ENCODE data around the gene SOWAHC. TPM values are rescaled to one million over a fixed set of nuclear protein-coding genes. Genes with fewer than 3 reads are reported as not detected.
"Not testable (repeated sequence)": the region's sequence is repeated elsewhere in the genome, so short reads cannot be mapped to it uniquely, and the experiment has no call there.

The SOWAHC gene
- total RNA-seq, 2 donors from 2014 or later = 11.1 to 14.9 TPM

- no peak overlapping the region for H3K9ac ChIP-seq (ENCODE audit: extremely low read depth, low read length, poor library complexity, severe bottlenecking)
- Mint-ChIP-seq H3K4me3 (no peak overlapping the region), H3K27me3 (ENCODE audit: insufficient read depth) (no peaks in the 10 kb centered on the region), H3K9me3 (no peaks in the 10 kb centered on the region), H3K36me3 (ENCODE audit: low read depth) (no peaks in the 10 kb centered on the region), H3K27ac (no peak overlapping the region), H3K4me1 (no peaks in the 10 kb centered on the region)
- TF ChIP-seq CTCF (conservative IDR thresholded peaks at IDR 0.05) = no peak
- H3K9me3 ChIP-seq (ENCODE audit: control insufficient read depth, low read length) = no peaks in the 10 kb centered on the region
- 83 to 97% methylated on average over 1 of the region's 1 CpG for WGBS, 2 experiments (ENCODE audit: insufficient coverage in 1 of 2, insufficient read length in 1 of 2)
- H3K4me1 ChIP-seq (ENCODE audit: control insufficient read depth, insufficient read depth, low read length) = no peaks in the 10 kb centered on the region
- H3K36me3 ChIP-seq (ENCODE audit: control insufficient read depth, insufficient read depth, low read length) = no peaks in the 10 kb centered on the region
- no peak overlapping the region for H3K27ac ChIP-seq (ENCODE audit: low read depth, low read length)
- no peaks in the 10 kb centered on the region for H3K27me3 ChIP-seq (ENCODE audit: control insufficient read depth, insufficient read depth, low read length, poor library complexity, severe bottlenecking)
- no peak overlapping the region for H3K4me3 ChIP-seq (ENCODE audit: low read length)
- DNase-seq = no peak
Measured at GRCh38 chr2:109636317-109636716, 22.2 kb downstream of the SOWAHC start.

- no peaks in the 10 kb centered on the region for H3K36me3 Mint-ChIP-seq (ENCODE audit: low read depth)
- no peak for DNase-seq
- WGBS, 2 experiments (ENCODE audit: insufficient coverage in 1 of 2, insufficient read length in 1 of 2) = 95 to 100% methylated on average over 4 to 9 of the region's 9 CpGs
- no peaks in the 10 kb centered on the region for H3K4me1 Mint-ChIP-seq
- no peak for TF ChIP-seq CTCF (conservative IDR thresholded peaks at IDR 0.05)
- Histone ChIP-seq H3K27ac (ENCODE audit: low read depth, low read length) (no peak overlapping the region), H3K36me3 (ENCODE audit: control insufficient read depth, insufficient read depth, low read length) (no peaks in the 10 kb centered on the region), H3K4me1 (ENCODE audit: control insufficient read depth, insufficient read depth, low read length) (no peaks in the 10 kb centered on the region), H3K9me3 (ENCODE audit: control insufficient read depth, low read length) (no peaks in the 10 kb centered on the region), H3K27me3 (ENCODE audit: control insufficient read depth, insufficient read depth, low read length, poor library complexity, severe bottlenecking) (no peaks in the 10 kb centered on the region), H3K4me3 (ENCODE audit: low read length) (no peak overlapping the region), H3K9ac (ENCODE audit: extremely low read depth, low read length, poor library complexity, severe bottlenecking) (no peak overlapping the region)
- no peaks in the 10 kb centered on the region for H3K27me3 Mint-ChIP-seq (ENCODE audit: insufficient read depth)
- no peak overlapping the region for H3K27ac Mint-ChIP-seq
- no peaks in the 10 kb centered on the region for H3K9me3 Mint-ChIP-seq
- no peak overlapping the region for H3K4me3 Mint-ChIP-seq
Measured at GRCh38 chr2:109637749-109638570, 23.8 kb downstream of the SOWAHC start.

GRCh38 chr2:109638795-109639194, 24.6 kb downstream of the SOWAHC start:
- no peaks in the 10 kb centered on the region for H3K9me3 Mint-ChIP-seq
- no peaks in the 10 kb centered on the region for H3K4me1 ChIP-seq (ENCODE audit: control insufficient read depth, insufficient read depth, low read length)
- H3K36me3 Mint-ChIP-seq (ENCODE audit: low read depth) = no peaks in the 10 kb centered on the region
- DNase-seq = no peak
- H3K36me3 ChIP-seq (ENCODE audit: control insufficient read depth, insufficient read depth, low read length) = no peaks in the 10 kb centered on the region
- H3K4me1 Mint-ChIP-seq = peaks cover 2% of the 10 kb centered on the region
- no peaks in the 10 kb centered on the region for H3K27me3 ChIP-seq (ENCODE audit: control insufficient read depth, insufficient read depth, low read length, poor library complexity, severe bottlenecking)
- 96 to 100% methylated on average over 2 to 3 of the region's 3 CpGs for WGBS, 2 experiments (ENCODE audit: insufficient coverage in 1 of 2, insufficient read length in 1 of 2)
- no peak overlapping the region for H3K9ac ChIP-seq (ENCODE audit: extremely low read depth, low read length, poor library complexity, severe bottlenecking)
- no peaks in the 10 kb centered on the region for H3K9me3 ChIP-seq (ENCODE audit: control insufficient read depth, low read length)
- no peak overlapping the region for H3K4me3 Mint-ChIP-seq
- no peaks in the 10 kb centered on the region for H3K27me3 Mint-ChIP-seq (ENCODE audit: insufficient read depth)
- H3K4me3 ChIP-seq (ENCODE audit: low read length) = no peak overlapping the region
- TF ChIP-seq CTCF (conservative IDR thresholded peaks at IDR 0.05) = no peak
- H3K27ac Mint-ChIP-seq = no peak overlapping the region
- no peak overlapping the region for H3K27ac ChIP-seq (ENCODE audit: low read depth, low read length)

- peaks cover 12% of the 10 kb centered on the region for H3K4me1 Mint-ChIP-seq
- H3K27ac ChIP-seq (ENCODE audit: low read depth, low read length); H3K4me1 ChIP-seq (ENCODE audit: control insufficient read depth, insufficient read depth, low read length); H3K9me3 Mint-ChIP-seq; H3K36me3 Mint-ChIP-seq (ENCODE audit: low read depth); H3K36me3 ChIP-seq (ENCODE audit: control insufficient read depth, insufficient read depth, low read length); H3K27me3 ChIP-seq (ENCODE audit: control insufficient read depth, insufficient read depth, low read length, poor library complexity, severe bottlenecking); H3K9ac ChIP-seq (ENCODE audit: extremely low read depth, low read length, poor library complexity, severe bottlenecking); H3K9me3 ChIP-seq (ENCODE audit: control insufficient read depth, low read length); H3K27ac Mint-ChIP-seq; H3K27me3 Mint-ChIP-seq (ENCODE audit: insufficient read depth); H3K4me3 Mint-ChIP-seq; H3K4me3 ChIP-seq (ENCODE audit: low read length); DNase-seq: not testable (repeated sequence)
- 96 to 99% methylated on average over 7 to 9 of the region's 9 CpGs for WGBS, 2 experiments (ENCODE audit: insufficient coverage in 1 of 2, insufficient read length in 1 of 2)
Measured at GRCh38 chr2:109640000-109640399, 25.8 kb downstream of the SOWAHC start.

Measured in endodermal cell (in vitro differentiated cells).